ENCODE data around the gene FN1. TPM values are rescaled to one million over a fixed set of nuclear protein-coding genes. Genes with fewer than 3 reads are reported as not detected.
"Not testable (repeated sequence)": the region's sequence is repeated elsewhere in the genome, so short reads cannot be mapped to it uniquely, and the experiment has no call there.

The FN1 gene
- total RNA-seq, 1 donor from 2014 or later, result 83.2 TPM

DNA sequence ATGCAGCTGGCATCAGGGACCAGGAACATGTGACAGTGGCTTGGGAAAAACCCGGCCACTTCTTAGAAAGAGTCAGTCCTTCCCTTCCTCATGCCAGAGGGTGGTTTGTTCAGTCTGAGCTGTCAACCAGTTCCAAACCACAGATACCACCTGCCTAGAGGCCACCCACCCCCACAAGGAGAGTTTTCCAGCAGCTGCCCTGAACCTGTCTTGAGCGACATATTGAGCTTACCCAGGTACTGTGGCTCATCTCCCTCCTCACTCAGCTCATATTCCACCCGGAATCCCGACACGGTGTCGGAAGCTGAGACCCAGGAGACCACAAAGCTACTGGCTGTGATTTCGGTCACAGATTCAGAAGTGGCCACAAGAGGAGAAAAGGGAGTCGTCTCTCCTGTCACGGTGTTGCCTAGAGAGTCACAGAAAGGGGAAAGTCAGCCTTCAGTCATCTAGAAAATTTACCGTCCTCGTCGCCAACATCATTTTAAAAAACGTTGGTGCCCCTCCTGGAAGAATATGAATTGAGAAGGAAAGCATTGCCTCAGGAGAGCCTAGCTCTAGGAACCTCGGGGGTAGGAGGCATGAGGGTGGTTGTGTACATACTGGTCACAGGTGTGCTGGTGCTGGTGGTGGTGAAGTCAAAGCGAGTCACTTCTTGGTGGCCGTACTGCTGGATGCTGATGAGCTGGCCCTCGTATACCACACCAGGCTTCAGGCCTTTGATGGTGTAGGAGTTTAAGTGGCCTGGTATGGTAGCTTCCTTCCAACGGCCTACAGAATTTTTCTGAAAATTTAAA, 26.3 kb downstream of the FN1 start:
- no peaks in the 10 kb centered on the region for H3K27me3 ChIP-seq (ENCODE audit: control insufficient read depth, insufficient read depth, low read length)
- FAIRE-seq, result no peak
- peaks cover 1% of the 10 kb centered on the region for H3K36me3 ChIP-seq (ENCODE audit: control insufficient read depth, insufficient read depth, low read length)
- no peak overlapping the region for H3K4me3 ChIP-seq (ENCODE audit: low read depth, low read length)
- TF ChIP-seq, protein P1, sequence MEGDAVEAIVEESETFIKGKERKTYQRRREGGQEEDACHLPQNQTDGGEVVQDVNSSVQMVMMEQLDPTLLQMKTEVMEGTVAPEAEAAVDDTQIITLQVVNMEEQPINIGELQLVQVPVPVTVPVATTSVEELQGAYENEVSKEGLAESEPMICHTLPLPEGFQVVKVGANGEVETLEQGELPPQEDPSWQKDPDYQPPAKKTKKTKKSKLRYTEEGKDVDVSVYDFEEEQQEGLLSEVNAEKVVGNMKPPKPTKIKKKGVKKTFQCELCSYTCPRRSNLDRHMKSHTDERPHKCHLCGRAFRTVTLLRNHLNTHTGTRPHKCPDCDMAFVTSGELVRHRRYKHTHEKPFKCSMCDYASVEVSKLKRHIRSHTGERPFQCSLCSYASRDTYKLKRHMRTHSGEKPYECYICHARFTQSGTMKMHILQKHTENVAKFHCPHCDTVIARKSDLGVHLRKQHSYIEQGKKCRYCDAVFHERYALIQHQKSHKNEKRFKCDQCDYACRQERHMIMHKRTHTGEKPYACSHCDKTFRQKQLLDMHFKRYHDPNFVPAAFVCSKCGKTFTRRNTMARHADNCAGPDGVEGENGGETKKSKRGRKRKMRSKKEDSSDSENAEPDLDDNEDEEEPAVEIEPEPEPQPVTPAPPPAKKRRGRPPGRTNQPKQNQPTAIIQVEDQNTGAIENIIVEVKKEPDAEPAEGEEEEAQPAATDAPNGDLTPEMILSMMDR (IDR thresholded peaks at IDR 0.05; ENCODE audit: insufficient read depth, low read length, severe bottlenecking), result no peak
- peak; percentile 38 for DNase-seq (ENCODE audit: low read depth)

DNA sequence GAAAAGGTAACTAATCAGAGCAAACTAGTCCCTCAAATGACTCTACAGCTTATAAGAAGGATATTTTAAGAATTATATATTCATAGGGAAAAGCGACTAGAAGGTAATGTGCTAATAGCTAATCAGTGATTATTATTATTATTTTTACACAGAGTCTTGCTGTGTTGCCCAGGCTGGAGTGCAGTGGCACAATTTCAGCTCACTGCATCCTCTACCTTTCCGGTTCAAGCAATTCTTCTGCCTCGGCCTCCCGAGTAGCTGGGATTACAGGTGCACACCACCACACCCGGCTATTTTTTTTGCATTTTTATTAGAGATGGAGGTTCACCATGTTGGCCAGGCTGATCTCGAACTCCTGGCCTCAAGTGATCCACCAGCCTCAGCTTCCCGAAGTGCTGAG, 27.4 kb downstream of the FN1 start:
- not testable (repeated sequence) for H3K36me3 ChIP-seq (ENCODE audit: control insufficient read depth, insufficient read depth, low read length)

DNA sequence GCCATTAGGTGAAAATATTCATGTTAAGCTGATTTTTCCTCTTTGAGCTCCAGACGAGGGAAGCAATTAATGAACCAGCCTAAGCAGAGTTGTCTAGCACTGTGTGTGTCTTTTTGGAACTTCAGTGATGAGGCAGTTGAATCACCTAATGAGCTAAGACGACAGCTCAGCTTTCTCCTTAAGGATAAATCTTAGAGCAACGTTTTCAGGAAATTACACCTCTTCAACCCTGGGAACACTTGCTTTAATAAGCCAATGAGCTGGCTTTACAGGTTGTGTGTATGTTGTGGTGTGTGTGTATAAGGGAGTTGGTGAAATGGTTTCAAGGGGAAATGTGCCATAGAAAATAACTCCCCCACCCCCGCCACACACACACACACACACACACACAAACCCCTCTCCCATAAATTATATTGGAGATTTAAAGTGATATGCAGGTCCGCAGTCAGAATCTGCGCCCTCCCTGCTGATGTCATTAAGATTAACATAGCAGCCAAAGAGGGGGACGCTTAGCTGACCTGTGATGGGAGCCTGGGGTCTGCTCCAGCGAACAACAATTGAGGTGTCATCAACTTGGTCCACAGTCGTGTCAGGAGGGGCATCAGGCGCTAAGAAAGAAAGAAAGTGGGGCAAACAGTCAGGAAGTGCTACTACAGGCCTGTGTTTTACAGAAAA, 28.1 kb downstream of the FN1 start:
- TF ChIP-seq, protein P1 (IDR thresholded peaks at IDR 0.05; ENCODE audit: insufficient read depth, low read length, severe bottlenecking), result no peak
- no peak for DNase-seq (ENCODE audit: low read depth)
- Histone ChIP-seq H3K36me3 (ENCODE audit: control insufficient read depth, insufficient read depth, low read length) (peaks cover 1% of the 10 kb centered on the region), H3K27me3 (ENCODE audit: control insufficient read depth, insufficient read depth, low read length) (no peaks in the 10 kb centered on the region), H3K4me3 (ENCODE audit: low read depth, low read length) (no peak overlapping the region)
- FAIRE-seq, result no peak

More for the DNA sequence above, 27.4 kb downstream of the FN1 start:
- not testable (repeated sequence) for FAIRE-seq; H3K27me3 ChIP-seq (ENCODE audit: control insufficient read depth, insufficient read depth, low read length); H3K4me3 ChIP-seq (ENCODE audit: low read depth, low read length); DNase-seq (ENCODE audit: low read depth)

DNA sequence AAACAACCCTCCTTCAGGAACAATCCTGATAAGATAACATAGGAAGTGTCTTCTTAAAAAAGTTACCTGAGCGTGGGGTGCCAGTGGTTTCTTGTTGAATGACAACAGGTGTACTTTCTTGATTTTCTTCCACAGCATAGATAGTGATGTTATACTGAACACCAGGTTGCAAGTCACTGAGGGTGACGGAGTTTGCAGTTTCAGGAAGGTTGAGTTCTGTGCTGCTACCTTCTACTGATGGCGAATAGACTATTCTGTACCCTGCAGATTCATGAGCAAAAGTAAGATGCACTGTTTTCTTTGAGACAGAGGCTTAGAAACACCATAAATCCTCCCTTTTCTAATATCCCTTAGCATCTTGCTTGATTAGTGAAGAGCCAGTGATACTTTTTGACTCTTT, 28.8 kb downstream of the FN1 start:
- FAIRE-seq (no peak), DNase-seq (ENCODE audit: low read depth) (no peak)
- Histone ChIP-seq H3K27me3 (ENCODE audit: control insufficient read depth, insufficient read depth, low read length) (no peaks in the 10 kb centered on the region), H3K4me3 (ENCODE audit: low read depth, low read length) (no peak overlapping the region), H3K36me3 (ENCODE audit: control insufficient read depth, insufficient read depth, low read length) (peaks cover 1% of the 10 kb centered on the region)
- TF ChIP-seq, protein P1 (IDR thresholded peaks at IDR 0.05; ENCODE audit: insufficient read depth, low read length, severe bottlenecking), result no peak

DNA sequence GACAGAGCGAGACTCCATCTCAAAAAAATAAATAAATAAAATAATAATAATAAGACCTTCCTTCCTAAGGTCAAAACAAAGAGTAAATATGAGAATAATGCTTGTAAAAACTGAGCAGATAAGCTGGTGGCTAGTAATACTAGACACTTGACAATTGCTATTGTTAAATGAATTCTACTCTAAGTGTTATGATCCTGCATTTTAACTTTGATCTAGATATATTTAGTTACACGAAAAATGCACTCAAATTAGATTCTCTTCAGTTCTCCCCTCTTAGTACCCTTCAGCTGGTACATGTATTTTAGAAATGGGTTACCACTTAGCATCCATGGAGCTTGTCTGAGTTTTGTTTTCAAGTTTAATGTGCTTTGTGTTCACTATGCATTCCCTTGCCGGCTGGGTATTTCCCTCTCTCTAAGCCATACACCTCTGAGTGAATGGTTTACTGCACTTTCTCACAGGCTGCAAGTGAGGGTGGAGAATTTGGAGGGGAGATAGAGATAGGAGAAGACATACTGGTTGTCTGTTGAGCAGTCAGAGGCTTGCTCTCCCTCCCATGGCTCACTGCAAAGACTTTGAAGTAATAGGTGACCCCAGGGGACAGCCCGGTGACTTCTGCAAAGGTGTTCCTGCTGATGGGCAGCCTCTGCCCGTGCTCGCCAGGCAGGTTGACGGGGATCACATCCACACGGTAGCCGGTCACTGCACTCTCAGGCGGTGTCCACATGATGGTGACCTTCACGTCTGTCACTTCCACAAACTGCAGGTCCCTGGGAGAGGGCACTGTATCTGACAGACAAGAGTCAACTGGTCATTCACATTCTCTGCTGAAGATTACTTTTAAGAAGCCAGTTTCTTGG, 29.9 kb downstream of the FN1 start:
- no peak for DNase-seq (ENCODE audit: low read depth)
- no peak overlapping the region for H3K4me3 ChIP-seq (ENCODE audit: low read depth, low read length)
- no peaks in the 10 kb centered on the region for H3K27me3 ChIP-seq (ENCODE audit: control insufficient read depth, insufficient read depth, low read length)
- peak; percentile 32 for FAIRE-seq
- H3K36me3 ChIP-seq (ENCODE audit: control insufficient read depth, insufficient read depth, low read length), result peaks cover 1% of the 10 kb centered on the region
- TF ChIP-seq, protein P1 (IDR thresholded peaks at IDR 0.05; ENCODE audit: insufficient read depth, low read length, severe bottlenecking), result no peak
